Right ventricle myocardium superior (tissue), 1 donor: Measurements from ENCODE around the gene GTF2E1. TPM values are rescaled to one million over a fixed set of nuclear protein-coding genes. Genes with fewer than 3 reads are reported as not detected.

ENCODE experiments used
- ATAC-seq: fragments of 200-7000 bp; cut with Tn5 transposase; one replicate; pipeline ENCODE4 v1.9.1; 2020; ENCODE audit warnings: mild to moderate bottlenecking; ENCODE audit not compliant: poor library complexity
- DNase-seq: peaks from one replicate; pipeline ENCODE4 v3.0.0-alpha.2; 2020
- intact Hi-C: fragments of 100-400 bp; cut with DNase I; formaldehyde crosslinking; loops from one replicate; pipeline ENCODE4 v1.11.2; 2022
- total RNA-seq: library from RNA; stranded (reverse); fragmentation: NEBNext Ultra II Directional; extraction: Animal tissue kit (Norgen Biotek cat#: 25700); gene quantifications from one replicate; pipeline ENCODE4 v1.2.1, GENCODE V29; 2021
- donor health status: DM: no; HTN: yes; CAD: no; lungs with severe emphysema.

The GTF2E1 gene
- total RNA-seq, 1 donor from 2014 or later, result 12.2 TPM

- no peak for ATAC-seq
- intact Hi-C loops, result loop anchor here (5.0 to 10.0 kb wide), 2 partner anchors 397 to 550 kb away; no protein-coding TSS in a partner anchor
- DNase-seq, result no peak
Observed at GRCh38 chr3:120791913-120792312, 49.4 kb downstream of the GTF2E1 start.

- DNase-seq, result no peak
- intact Hi-C loops, result loop anchor here (5.0 to 10.0 kb wide), 2 partner anchors 399 to 551 kb away; no protein-coding TSS in a partner anchor
- ATAC-seq, result no peak
Observed at GRCh38 chr3:120793601-120794000, 51.1 kb downstream of the GTF2E1 start.

GRCh38 chr3:120795017-120795648 lies 52.6 kb downstream of the GTF2E1 start:
- intact Hi-C loops, result loop anchor here (1.0 to 10.0 kb wide), 2 partner anchors 234 to 400 kb away; no protein-coding TSS in a partner anchor
- DNase-seq (peak; percentile 88), ATAC-seq (peak; percentile 92)

DNA sequence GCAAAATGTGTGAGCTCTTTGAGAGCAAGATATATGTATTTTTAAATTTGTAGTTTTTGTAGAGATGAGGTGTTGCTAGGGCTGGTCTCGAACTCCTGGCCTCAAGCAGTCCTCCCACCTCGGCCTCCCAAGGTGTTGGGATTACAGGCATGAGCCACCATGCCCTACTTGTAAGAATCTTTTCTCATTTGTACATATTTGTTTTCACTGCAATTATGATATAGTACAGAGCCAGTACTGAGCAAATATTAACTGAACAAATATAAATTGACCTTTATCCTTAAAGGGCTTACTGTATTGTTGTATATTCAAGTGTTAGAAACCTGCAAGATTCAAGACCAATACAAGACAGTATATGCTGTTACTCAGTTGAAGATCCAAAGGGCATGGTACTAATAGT lies 53.4 kb downstream of the GTF2E1 start:
- intact Hi-C loops, result loop anchor here (1.0 to 10.0 kb wide), 2 partner anchors 235 to 401 kb away; no protein-coding TSS in a partner anchor
- DNase-seq, result no peak
- ATAC-seq, result no peak

DNA sequence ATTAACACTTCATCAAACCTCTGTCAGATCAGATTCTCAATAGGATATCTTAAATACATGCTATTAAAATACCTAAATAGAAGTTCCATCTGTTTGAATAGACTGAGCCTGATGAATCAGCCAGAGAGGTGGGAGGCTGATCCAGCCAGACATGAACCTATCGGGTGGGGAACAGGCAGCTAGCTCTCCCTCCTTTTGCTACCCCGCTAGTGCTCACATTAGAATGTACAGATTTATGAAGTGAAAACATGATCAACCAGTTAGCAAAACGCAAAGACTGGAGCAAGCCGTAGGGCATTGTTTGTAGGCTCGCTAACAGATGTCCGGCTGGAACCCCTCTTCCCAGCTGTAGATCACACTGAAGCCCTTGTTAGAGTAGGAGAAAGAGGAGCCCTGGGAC lies 54.4 kb downstream of the GTF2E1 start:
- intact Hi-C loops, result loop anchor here (10.0 kb wide), 1 partner anchor 402 kb away; no protein-coding TSS in a partner anchor
- ATAC-seq, result no peak
- DNase-seq, result no peak

DNA sequence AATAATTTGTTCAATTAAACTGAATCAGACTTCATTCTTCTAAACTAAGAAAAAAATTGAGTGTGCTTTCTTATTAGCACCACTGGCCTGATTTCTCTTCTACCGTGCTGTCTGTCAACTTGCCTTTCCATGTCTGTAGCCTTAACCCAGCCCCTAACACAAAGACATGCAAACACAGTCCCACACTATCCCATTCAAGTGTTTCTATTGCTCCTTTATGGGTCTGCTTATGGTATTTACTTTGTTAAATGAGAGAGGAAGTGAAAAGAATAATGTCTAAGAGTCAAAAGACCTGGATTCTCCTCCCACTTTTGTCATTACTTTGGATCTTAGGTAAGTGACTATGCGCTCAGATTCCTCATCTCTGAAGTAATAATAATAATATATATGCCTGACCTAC lies 55.3 kb downstream of the GTF2E1 start:
- intact Hi-C loops, result loop anchor here (10.0 kb wide), 1 partner anchor 403 kb away; no protein-coding TSS in a partner anchor
- no peak for DNase-seq
- no peak for ATAC-seq

DNA sequence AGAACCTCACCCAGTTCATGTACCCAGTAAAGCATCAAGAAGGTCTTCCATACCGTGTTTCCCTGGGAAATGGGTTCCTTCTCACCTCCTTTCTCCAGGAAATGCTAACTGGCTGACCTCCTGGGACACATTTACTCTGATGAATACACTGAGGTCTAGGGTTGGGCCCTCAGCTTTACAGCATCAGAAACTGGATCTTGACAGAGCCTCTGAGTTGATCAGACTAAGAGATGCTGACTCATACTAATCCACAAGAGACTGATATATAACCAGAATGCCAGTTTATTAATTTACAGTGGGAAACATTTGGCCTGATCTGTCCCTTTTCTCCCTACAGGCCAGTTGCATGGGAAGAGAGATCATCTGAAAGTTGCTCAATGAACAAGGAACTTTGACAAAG lies 55.8 kb downstream of the GTF2E1 start:
- no peak for DNase-seq
- intact Hi-C loops, result loop anchor here (10.0 kb wide), 1 partner anchor 404 kb away; no protein-coding TSS in a partner anchor
- no peak for ATAC-seq

DNA sequence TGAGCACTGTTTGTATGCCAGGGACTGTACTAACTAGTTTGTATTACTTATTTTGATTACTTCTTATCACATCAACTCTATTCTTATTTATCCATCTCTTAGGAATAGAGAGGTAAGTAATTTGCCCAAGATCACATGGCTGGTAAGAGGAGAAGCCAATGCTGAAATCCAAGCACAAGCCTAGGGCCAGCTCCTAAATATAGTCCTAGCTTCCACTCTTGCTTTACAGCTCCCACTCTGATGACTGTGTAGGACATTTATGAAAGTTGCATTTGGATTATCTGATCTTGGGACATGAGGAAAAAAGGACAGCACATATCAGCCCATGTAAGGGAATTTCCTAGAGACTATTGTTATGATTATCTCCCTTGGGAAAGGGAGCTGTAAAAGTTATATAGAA lies 58.1 kb downstream of the GTF2E1 start:
- no peak for DNase-seq
- peak; percentile 45 for ATAC-seq

GRCh38 chr3:120801484-120801883 lies 58.9 kb downstream of the GTF2E1 start:
- intact Hi-C loops, result no loop called here
- ATAC-seq (no peak), DNase-seq (no peak)

More for the DNA sequence above, 58.1 kb downstream of the GTF2E1 start:
- intact Hi-C loops, result no loop called here

- DNase-seq (no peak), ATAC-seq (no peak)
- intact Hi-C loops, result no loop called here
Observed at GRCh38 chr3:120802916-120803315, 60.4 kb downstream of the GTF2E1 start.

DNA sequence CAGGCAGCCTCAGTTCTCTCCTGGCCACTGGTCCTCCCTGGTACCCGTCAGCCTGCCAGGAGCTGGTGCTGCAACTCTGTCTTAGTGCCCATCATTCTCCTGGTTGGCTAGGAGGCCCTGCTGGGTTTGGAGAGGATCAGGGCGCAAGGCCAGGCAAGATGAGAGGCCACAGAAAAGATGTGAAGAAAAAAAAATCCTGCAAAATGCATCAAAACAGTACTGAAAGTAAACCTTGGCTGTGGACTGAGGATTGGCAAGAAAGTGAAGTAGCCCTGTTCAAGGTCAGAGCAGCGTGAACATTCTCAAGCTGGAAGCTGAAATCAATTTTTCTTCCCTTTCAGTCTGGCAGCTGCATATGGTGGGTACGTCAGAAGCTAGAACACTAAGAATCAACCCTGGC lies 74.2 kb downstream of the GTF2E1 start:
- DNase-seq (no peak), ATAC-seq (no peak)
- intact Hi-C loops, result no loop called here

DNA sequence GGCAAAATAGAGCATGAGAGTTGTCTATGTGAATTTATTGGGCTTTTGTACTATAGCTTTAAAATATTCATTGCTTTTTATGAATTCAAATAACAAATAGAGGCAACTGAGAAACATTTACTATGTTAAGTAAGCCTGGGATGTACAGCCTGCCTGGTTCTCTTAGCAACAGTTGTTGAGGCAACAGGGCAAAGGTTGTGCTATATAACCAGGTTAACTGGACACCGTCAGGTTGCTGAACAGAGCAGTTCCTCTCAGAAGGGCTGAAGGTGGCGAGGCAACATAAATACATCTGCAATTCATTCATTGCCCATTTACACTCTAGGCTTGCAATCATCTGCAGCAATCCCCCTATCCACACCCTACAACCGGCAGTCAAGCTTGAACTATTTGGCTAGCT lies 78.2 kb downstream of the GTF2E1 start:
- DNase-seq (no peak), ATAC-seq (no peak)
- intact Hi-C loops, result no loop called here

DNA sequence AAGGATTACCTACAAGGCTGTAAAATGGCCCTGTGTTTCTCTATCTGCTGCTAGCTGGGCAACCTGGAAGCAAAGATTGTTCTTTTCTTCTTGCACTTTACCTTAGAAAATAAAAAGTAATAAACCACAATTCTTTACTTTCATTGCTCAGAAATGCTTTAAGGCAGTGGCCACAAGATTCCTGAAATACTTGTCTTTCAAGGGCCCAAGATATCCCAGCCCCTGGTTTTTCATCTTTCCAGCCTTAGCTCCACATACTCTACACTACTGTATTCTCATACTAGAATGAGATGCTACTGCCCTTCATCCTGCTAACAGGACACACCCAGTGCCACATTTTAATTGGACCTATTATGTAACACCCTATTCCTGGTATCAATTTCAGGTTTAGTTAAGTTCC lies 78.9 kb downstream of the GTF2E1 start:
- DNase-seq, result no peak
- no peak for ATAC-seq
- intact Hi-C loops, result no loop called here

- intact Hi-C loops, result no loop called here
- DNase-seq, result no peak
- ATAC-seq, result no peak
Observed at GRCh38 chr3:120823156-120823555, 80.6 kb downstream of the GTF2E1 start.

GRCh38 chr3:120824613-120825012 lies 82.1 kb downstream of the GTF2E1 start:
- no peak for DNase-seq
- ATAC-seq, result no peak
- intact Hi-C loops, result no loop called here

DNA sequence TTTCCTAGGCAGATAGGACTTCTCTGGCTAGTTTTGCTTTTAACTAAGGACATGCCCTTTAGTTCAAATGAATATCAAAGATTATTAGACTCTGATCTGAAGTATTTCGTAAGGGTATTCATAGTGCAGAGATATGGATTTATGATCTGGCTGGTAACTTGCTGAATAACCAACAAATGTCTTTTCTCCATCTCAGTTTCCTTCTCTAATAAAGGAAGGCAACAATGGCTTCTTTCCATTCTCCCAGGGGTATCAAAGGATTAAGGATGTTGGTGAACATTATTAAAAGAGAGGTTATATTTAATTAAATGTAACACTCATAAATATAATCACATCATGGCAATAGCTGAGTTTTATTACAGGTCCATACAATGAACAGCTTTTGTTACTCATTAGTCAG lies 86.3 kb downstream of the GTF2E1 start:
- intact Hi-C loops, result no loop called here
- ATAC-seq (no peak), DNase-seq (no peak)

GRCh38 chr3:120831066-120831465 lies 88.5 kb downstream of the GTF2E1 start:
- no peak for ATAC-seq
- intact Hi-C loops, result no loop called here
- DNase-seq, result no peak
